Activated CD4-positive, alpha-beta T cell treated with anti-CD3 and anti-CD28 coated beads for 48 hours (primary cell): ENCODE measurements around the gene HSPA5.

ENCODE experiments used
- DNase-seq: peaks from one replicate; pipeline ENCODE4 v3.0.0-alpha.2; 2020

The HSPA5 gene

GRCh38 chr9:125189361-125190289 lies 51.5 kb downstream of the HSPA5 start, which contains the start of gene PPP6C:
PPP6C (minus strand) TSS chr9:125189803; CDS start chr9:125189718, 85 bp downstream.
- peak; percentile 99 for DNase-seq

GRCh38 chr9:125189011-125189360 lies 52.2 kb downstream of the HSPA5 start:
- DNase-seq: peak; percentile 53
